GM03348 (cell line): ENCODE results near the gene MOV10.

ENCODE experiments used
- DNase-seq: peaks from one replicate; pipeline ENCODE4 v3.0.0; 2012; ENCODE audit warnings: low spot score

MOV10 gene

DNA sequence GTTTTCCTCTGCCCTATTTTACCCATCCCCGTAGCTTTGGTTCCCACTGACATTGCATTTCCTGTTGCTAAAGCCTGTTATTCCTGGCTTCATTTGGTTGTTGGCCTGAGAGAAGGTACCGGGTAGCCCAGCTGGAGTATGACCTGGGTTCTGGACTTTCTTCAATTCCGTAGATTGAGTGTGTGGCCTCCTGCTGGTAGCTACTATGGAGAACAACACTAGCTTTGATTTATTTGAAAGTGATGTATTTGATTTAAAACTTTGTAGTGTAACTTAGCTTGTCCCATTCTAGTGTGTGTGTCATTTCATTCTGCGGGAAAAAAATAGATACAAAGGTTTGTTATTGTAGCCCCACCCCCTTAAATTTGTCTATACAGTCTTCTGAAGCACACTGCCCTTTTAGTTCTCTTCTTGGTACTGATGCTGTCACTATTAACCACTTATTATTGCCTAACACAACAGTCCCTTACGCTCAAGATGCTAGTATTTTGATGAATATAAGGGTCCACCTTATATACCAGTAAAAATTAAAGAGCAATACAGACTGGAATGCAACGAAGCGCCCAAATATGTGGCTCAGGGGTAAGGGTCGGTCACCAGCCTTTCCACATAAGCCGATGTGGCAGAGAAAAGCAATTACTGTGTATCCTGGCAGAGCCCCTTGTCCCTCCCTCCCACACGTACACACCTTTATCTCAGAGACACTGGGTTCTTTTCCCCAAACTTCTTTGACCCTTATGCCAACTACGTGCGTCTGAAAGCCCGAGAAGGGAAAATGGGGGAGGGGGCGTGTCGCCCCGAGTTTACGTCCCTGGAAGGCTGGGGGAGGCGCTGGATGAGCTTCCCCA, 643 bp upstream of the MOV10 start:
- peak; percentile 58 for DNase-seq

DNA sequence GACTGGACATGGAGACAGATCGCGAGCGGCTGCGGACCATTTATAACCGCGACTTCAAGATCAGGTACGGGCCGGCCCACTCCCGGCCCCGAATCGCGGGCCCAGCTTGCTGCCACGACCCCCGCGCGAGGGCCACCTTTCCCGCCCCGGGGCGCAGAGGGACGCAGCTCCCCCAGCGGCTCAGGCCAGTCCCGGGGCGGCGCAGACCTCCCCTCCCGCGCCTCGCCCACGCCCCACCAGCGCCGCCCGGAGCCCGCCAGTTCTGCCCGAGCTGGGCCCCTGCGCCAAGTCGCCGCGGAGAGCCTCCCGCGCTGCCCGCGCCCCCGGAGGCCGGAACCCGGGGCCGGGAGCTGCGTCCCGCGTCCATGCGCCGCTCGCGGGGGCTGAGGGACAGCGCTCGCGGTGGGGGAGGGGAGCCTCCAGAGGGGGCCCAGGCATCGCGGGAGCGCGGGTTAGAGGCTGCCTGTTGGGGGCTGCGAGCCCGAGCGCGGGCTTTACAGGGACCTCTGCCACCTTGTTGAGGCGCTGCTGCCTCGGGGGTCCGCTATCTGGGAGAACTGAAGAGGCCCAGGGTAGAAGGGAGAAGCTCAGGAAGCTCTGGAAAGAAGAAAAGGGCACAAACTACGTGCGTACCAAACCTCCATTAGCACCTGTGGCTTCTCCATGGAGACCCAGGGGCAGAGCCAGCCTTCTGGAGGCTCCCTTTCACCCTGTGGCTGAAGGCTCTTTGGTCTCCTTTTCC, 698 bp downstream of the MOV10 start:
- DNase-seq = peak; percentile 81

DNA sequence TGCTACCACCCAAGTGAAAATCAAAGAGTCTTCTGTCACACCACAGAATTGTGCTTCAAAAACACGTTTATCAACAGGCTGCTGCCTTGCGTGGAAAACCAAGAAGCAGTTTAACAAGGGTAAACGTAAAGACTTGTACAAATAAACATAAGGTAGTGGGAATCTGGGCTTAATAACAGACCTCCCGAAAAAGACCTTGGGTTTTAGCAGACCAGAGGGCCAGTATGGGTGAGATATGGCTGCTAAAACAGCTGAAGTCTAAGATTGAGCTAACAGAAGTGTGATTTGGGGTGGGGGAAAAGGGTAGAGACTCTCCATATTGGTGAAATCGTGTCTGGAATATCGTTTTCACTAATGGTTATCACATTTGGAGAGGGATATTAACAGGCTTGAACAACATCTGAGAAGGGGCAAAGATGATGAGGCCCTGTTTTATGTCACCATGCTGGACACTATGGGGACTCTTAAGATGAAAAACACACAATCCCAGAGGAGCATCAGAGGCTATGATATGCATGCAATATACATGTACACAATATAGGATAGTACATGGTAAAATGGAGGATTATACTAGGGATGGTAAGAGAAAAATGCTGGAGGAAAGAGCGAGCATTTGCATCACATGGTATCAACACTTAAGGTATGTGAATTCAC, 1.4 kb downstream of the MOV10 start:
- DNase-seq = no peak

DNA sequence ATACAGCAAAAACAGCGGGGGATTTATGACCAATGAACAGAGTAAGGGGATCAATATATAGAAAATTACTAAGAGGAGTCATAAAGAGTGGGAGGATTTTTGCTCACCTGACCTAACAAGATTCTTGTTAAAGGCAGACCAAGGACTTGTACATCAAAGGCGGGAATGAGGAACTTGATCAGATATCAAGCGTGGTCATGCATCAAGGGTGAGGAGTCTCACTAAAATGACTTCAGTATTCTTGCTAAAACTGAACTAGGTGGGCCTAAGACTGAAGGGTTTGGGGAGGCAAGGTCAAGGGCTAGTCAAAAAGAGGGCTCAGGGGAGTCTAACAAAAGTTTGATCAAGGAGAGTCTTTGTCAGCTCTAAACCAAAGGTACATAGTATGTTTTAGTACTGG, 2.1 kb downstream of the MOV10 start:
- no peak for DNase-seq

DNA sequence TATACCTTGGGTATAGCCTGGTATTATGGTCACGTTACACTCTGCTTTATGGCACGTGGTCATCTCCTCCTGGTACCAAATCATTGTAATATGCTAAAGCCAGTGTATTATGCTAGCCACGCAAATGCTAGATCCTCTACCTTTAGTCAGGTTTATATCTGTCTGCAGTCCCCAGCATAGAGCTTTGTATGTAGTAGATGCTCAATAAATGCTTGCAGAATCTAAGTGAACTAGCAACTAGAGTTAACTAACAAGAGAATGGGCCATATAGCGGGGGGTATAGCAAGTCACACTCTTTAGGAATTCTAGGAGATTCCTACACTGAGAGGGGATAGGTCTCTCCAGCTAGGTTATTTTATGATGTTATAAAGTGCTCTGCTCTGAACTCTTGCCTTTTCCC, 3.0 kb downstream of the MOV10 start:
- DNase-seq = no peak

DNA sequence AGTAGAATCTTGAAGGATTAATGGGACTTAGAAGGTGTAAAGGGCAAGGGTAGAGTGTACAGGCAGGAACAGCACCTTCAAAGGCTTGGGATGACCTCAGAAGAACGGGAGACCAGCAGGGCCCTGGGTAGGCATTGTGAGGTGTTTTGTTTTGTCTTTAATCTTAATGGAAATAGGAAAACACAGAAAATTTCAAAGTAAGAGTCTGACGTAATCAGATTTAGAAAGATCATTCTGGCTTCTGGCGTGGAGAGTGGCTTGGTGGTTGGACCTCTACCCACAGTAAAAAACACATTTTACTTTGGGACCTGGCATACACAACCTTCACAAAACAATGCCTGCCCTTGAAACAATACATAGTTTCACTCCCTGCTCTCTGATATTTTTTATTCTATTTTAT, 4.1 kb downstream of the MOV10 start:
- no peak for DNase-seq

DNA sequence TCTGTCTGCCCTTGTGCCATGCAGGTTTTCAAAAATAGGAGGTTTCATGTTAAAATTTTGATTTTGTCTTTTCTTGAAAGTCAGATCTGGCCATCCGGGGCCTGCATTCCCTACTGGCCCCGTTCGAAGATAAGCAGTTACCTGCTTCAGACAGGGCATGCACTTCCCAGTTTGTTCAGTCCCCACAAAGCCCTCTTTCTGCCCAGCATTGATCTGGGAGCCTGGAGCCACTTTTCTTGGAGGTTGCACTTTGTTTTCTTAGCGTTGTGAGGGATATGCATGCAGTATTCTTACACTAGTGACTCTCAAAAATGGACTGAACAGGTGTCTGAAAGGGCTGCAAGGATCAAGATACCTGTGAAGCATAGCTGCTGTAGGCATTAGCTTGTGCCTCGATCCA, 11.5 kb downstream of the MOV10 start:
- DNase-seq = no peak

DNA sequence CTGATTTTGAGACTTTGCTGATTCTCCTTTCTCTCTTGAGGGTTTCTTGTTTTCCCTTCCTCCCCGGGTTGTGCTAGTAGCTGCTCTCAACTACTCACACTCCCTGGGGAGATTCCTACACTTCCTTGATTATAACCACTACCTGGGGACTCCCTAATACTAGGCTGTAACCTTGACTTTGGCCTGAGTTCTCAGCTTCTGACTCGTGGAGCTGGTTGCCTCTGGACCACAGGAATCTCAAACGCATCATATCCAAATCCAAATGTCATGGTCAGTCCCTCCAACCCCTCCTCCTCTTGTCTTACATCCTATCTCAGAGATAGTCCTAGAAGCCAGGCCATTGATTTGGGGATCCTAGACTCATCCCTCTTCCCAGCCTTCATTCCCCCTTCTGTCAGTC, 12.0 kb downstream of the MOV10 start:
- DNase-seq = no peak

DNA sequence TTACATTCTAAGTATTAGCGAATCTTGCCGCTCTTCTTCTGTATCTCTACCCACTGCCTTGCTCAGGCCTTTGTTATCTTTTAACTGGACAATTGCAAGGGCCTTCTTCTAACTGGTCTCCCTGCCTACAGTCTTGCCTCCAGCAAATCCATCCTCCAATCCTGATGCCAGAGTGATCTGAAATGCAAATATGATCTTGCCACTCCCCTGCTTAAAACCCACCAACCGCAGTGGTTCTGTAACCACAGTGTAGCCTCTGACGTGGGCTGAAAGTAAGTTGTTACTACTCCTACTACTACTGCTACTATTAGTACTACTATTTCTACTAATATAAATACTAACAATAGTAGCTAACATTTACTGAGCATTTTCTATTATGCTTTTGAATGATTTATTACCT, 12.4 kb downstream of the MOV10 start:
- DNase-seq = no peak

DNA sequence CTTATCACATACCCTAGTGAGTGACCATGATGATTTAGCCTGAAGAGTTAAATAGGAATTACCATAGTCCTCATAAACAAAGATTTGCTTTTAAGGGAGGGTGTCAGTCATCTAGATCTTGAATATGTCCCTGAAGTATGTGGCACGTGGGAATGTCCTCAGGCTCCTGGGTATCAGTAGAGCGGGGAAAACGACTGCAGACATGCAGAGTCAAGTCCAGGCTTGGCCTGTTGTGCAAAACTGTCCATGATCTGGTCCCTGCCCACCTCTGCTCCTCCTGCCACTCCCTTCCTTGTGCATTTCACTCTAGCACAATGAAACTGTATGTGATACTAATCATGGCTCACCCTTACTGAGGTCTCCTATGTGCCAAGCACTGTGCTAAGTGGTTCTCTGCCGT, 12.9 kb downstream of the MOV10 start:
- DNase-seq = no peak

DNA sequence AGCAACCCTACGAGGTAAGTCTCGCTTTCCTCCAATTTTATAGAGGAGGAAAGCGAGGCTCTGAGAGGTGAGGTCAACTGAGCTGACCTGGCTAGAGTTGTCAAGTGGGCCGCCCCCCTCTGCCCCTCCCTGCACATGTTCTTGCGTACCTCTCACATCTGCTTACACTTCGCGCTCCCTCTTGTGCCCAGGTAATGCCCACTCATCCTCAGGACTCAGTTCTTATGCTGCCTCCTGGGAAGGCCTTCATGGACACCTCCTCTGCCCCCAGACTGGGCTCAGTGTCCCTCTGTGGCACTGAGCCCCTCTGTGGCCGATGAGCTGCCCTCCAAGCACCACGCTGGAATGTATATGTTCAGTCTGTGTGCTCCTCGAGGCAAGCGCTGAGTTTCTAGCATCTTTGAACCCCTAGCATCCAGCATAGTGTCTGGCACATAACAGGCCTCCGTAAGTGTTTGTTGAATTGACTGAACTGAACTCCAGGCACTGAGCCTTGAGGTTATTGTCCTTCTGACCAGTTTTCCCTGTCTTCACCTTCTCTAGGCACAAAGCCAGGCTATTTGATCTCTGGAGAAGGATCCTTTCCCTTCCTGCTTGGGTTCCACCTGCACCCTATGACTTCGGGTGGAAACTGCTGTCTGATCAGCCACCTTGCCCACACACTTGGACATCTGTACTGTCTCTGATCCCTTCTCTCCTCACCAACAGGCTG, 13.5 kb downstream of the MOV10 start:
- no peak for DNase-seq

DNA sequence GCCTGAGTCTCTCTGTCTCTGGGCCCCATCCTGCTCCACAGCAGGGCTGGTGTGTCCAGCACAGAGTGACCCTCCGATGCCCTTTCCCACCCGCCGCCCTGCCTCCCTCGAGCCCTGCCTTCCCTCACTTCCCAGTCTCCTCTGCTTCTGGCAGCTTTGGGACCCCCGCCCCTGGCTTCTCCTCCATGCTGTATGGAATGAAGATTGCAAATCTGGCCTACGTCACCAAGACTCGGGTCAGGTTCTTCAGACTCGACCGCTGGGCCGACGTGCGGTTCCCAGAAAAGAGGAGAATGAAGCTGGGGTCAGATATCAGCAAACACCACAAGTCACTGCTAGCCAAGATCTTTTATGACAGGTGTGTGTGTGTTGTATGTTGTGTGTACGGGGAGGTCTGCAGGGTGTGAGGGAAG, 14.3 kb downstream of the MOV10 start:
- DNase-seq = no peak

DNA sequence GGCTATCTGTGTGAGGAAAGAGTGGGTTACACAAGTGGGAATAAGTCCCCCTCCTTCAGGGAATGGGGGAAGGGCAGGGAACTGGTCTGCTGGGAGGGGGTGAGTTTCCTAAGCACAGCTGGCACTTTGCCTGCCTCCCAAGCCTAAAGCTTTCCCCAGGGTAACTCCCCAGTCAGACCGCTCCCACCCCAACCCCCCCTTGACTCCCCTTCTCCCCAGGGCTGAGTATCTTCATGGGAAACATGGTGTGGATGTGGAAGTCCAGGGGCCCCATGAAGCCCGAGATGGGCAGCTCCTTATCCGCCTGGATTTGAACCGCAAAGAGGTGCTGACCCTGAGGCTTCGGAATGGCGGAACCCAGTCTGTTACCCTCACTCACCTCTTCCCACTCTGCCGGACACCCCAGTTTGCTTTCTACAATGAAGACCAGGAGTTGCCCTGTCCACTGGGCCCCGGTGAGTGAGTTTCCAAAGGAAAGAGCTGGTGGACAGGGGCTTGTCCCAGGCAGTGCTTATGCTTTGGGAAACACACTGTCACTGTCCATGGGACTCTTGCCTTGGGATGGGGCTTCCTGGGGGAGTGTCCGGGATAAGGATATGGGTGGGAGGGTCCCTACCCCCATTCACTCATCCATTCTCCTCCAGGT, 14.9 kb downstream of the MOV10 start:
- DNase-seq = no peak

DNA sequence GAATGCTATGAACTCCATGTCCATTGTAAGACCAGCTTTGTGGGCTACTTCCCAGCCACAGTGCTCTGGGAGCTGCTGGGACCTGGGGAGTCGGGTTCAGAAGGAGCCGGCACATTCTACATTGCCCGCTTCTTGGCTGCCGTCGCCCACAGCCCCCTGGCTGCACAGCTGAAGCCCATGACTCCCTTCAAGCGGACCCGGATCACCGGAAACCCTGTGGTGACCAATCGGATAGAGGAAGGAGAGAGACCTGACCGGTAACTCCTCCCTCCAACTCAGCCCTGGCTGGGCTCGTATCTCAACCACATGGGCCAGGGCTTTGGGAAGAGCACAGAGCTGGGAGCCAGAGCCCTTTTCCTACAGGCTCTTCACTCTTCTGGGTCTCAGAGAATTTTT, 15.4 kb downstream of the MOV10 start:
- no peak for DNase-seq

DNA sequence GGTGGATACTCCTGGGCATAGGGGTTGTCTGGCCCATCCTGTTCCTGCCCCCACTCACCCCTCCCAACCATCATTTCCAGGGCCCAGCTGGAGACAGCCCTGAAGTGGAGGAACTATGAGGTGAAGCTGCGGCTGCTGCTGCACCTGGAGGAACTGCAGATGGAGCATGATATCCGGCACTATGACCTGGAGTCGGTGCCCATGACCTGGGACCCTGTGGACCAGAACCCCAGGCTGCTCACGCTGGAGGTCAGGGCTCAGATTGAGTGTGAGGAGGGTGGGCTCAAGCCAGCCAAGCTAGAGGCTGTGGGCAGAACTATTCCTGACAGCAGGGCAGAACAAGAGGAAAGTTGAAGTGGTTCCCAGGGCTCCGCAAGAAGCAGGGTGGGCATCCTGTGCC, 18.2 kb downstream of the MOV10 start:
- no peak for DNase-seq

DNA sequence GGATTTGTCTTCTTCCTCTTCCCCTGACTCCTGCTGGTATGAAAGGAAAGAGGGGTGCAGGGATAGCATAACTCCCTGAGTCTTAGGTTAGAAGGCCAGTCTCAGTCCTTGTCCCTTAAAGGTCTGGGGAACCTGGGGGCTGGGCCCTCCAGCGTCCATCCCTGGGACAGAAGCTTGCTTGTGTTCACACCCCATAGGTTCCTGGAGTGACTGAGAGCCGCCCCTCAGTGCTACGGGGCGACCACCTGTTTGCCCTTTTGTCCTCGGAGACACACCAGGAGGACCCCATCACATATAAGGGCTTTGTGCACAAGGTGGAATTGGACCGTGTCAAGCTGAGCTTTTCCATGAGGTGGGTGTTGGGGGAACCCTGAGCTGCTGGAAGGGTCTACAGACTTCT, 19.4 kb downstream of the MOV10 start:
- no peak for DNase-seq

DNA sequence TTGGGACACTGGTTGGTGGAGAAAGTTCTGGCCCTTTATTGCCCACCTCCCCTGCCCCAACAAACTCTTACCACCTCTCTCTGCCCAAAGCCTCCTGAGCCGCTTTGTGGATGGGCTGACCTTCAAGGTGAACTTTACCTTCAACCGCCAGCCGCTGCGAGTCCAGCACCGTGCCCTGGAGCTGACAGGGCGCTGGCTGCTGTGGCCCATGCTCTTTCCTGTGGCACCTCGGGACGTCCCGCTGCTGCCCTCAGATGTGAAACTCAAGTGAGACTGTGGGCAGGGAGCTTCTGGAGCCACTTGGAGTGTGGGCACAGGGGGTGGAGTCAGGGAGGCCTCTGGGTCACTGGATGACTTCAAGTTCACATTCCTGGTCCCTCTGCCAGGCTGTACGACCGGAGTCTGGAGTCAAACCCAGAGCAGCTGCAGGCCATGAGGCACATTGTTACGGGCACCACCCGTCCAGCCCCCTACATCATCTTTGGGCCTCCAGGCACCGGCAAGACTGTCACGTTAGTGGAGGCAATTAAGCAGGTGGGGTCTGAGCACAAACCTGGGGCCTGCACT, 20.0 kb downstream of the MOV10 start:
- DNase-seq = no peak

DNA sequence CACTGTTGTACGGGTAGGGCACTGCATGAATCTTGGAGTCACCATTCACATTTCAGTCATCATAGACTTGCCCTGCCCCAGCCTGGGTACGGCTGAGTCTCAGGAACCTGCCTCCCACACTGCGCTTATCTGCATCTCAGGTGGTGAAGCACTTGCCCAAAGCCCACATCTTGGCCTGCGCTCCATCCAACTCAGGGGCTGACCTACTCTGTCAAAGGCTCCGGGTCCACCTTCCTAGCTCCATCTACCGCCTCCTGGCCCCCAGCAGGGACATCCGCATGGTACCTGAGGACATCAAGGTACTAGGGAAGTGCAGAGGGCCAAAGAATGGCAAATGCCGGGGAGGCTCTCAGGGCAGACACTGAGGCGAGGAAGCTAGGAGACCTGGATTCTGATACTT, 20.8 kb downstream of the MOV10 start:
- DNase-seq = no peak

DNA sequence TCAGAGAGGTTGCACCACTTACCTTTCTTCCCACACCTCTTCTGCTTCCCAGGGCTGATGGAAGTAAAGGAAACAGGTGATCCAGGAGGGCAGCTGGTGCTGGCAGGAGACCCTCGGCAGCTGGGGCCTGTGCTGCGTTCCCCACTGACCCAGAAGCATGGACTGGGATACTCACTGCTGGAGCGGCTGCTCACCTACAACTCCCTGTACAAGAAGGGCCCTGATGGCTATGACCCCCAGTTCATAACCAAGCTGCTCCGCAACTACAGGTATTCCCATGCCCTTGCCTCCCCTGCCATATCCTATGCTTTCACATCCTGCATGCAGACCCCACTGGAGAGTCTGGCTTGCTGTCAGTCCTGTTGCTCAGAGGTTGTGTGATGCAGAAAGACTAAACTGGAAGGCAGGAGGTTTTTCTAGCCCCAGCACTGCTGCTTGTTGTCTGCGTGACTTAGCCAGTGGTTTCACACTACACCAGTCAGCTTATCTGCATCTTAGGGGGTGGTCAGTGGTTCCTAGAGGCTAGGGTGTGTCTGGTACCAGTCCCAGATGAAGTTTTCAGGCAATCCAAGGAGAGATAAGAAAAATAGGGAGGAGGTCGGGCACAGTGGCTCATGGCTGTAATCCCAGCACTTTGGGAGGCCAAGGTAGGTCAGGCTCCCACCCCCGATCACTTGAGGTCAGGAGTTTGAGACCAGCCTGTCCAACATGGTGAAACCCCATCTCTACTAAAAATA, 22.3 kb downstream of the MOV10 start:
- no peak for DNase-seq

DNA sequence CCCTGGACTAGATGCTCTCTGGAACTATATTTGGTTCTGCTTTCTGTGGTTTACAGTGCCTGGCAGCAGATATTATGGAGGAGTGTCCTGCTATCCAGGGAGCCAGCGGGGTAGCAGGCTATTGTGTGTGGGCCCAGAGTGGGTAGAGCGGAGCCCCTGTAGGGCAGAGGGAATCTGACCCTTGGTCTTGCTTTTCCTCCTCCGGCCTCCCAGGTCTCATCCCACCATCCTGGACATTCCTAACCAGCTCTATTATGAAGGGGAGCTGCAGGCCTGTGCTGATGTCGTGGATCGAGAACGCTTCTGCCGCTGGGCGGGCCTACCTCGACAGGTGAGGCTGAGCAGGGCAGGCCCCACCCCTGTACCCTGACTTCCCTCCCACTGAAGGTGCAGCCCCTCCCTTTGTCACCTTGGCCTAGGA, 23.3 kb downstream of the MOV10 start:
- no peak for DNase-seq
